H1 (cell line): ENCODE measurements around the gene C2orf76. TPM values are rescaled to one million over a fixed set of nuclear protein-coding genes. Genes with fewer than 3 reads are reported as not detected.

Source experiments
- CTCF ChIA-PET: fragments of 300-600 bp; sonication (Branson Sonifier 250); formaldehyde crosslinking; loops from one replicate; lab custom pipeline; 2021; ENCODE audit not compliant: partially characterized antibody; lab: Charles Lee
- POLR2A ChIA-PET: fragments of 300-600 bp; sonication (Branson Sonifier 250); formaldehyde crosslinking; loops from one replicate; lab custom pipeline; 2021; ENCODE audit warnings: inconsistent platforms; ENCODE audit not compliant: partially characterized antibody; lab: Charles Lee
- DNase-seq, 2 experiments: peaks; one replicate each; pipeline versions ENCODE4 v3.0.0 to v3.0.0-alpha.2; 2010 to 2022; ENCODE audit warnings: low spot score in 2 of 2, low read depth in 1 of 2, mixed read lengths in 1 of 2
- FAIRE-seq: peaks from 2 replicates; lab custom pipeline; 2011; peaks lifted over from hg19 to GRCh38; lab: Jason Lieb, UNC
- H2AFZ ChIP-seq: 2 replicates; pipeline ENCODE4 v1.8.1; 2012; ENCODE audit warnings: low read length, inconsistent platforms
- H2AK5ac ChIP-seq: 2 replicates; pipeline ENCODE4 v1.6.1; 2013; ENCODE audit warnings: low read depth, low read length
- H2BK120ac ChIP-seq: replicated peaks from 2 replicates; pipeline ENCODE3; 2013; ENCODE audit warnings: low read depth, low read length, inconsistent platforms
- H2BK12ac ChIP-seq: 2 replicates; pipeline ENCODE4 v1.6.1; 2013; ENCODE audit warnings: low read depth, low read length
- H2BK15ac ChIP-seq: 2 replicates; pipeline ENCODE4 v1.6.1; 2013; ENCODE audit warnings: low read length
- H2BK20ac ChIP-seq: 2 replicates; pipeline ENCODE4 v1.6.1; 2013; ENCODE audit warnings: low read length
- H2BK5ac ChIP-seq: 2 replicates; pipeline ENCODE4 v1.6.1; 2013; ENCODE audit warnings: low read depth, low read length
- H3K14ac ChIP-seq: 2 replicates; pipeline ENCODE4 v1.6.1; 2013; ENCODE audit warnings: inconsistent platforms; ENCODE audit not compliant: insufficient read length
- H3K18ac ChIP-seq: 2 replicates; pipeline ENCODE4 v1.6.1; 2013; ENCODE audit warnings: low read length; ENCODE audit errors: extremely low read depth
- H3K23ac ChIP-seq: 2 replicates; pipeline ENCODE4 v1.6.1; 2013; ENCODE audit warnings: inconsistent platforms; ENCODE audit not compliant: insufficient read length
- H3K23me2 ChIP-seq: 2 replicates; pipeline ENCODE4 v1.6.1; 2013; ENCODE audit warnings: low read depth, low read length
- H3K27ac ChIP-seq: 2 replicates; pipeline ENCODE4 v1.6.1; 2011; ENCODE audit warnings: low read depth, low read length, inconsistent platforms
- H3K27me3 ChIP-seq, 4 experiments: replicated peaks in 1 of 4; 1 replicate in 1 of 4; 2 replicates in 3 of 4; pipeline versions ENCODE4 v1.6.1 to v1.8.1; 2011 to 2013; ENCODE audit warnings: low read length in 3 of 4, mild to moderate bottlenecking in 3 of 4, inconsistent platforms in 2 of 4, mixed read lengths in 2 of 4, moderate library complexity in 1 of 4; ENCODE audit not compliant: control insufficient read depth in 3 of 4, insufficient read depth in 3 of 4; ENCODE audit errors: extremely low read depth in 1 of 4
- H3K36me3 ChIP-seq, 4 experiments: 2 replicates each; pipeline versions ENCODE4 v1.6.1 to v1.8.1; 2011 to 2013; ENCODE audit warnings: mild to moderate bottlenecking in 4 of 4, low read length in 3 of 4, moderate library complexity in 2 of 4, control low read depth in 1 of 4, inconsistent platforms in 1 of 4; ENCODE audit not compliant: insufficient read depth in 4 of 4, control insufficient read depth in 2 of 4
- H3K4ac ChIP-seq: replicated peaks from 2 replicates; pipeline ENCODE3; 2013; ENCODE audit warnings: low read length, low read depth, mixed read lengths, inconsistent platforms; ENCODE audit not compliant: insufficient read length
- H3K4me1 ChIP-seq, 4 experiments: replicated peaks in 1 of 4; 1 replicate in 1 of 4; 2 replicates in 3 of 4; pipeline versions ENCODE4 v1.6.1 to v1.8.1; 2011 to 2013; ENCODE audit warnings: low read length in 3 of 4, inconsistent platforms in 2 of 4, mixed read lengths in 1 of 4; ENCODE audit not compliant: insufficient read depth in 4 of 4, control insufficient read depth in 3 of 4
- H3K4me2 ChIP-seq, 2 experiments: 2 replicates each; pipeline versions ENCODE4 v1.6.1 to v1.8.1; 2011 to 2013; ENCODE audit warnings: low read depth in 2 of 2, low read length in 2 of 2, control low read depth in 1 of 2, inconsistent platforms in 1 of 2, mild to moderate bottlenecking in 1 of 2; ENCODE audit not compliant: insufficient read depth in 1 of 2
- H3K4me3 ChIP-seq, 4 experiments: fragments of 200-600, 300-600 bp in 1 of 4; sonication (generic), shearing (Covaris generic), sonication (Bioruptor Twin) in 1 of 4; 2 replicates each; pipeline versions ENCODE4 v1.5.1 to v1.8.1; 2011 to 2016; ENCODE audit warnings: low read length in 4 of 4, low read depth in 3 of 4, control low read depth in 2 of 4, inconsistent platforms in 2 of 4, mild to moderate bottlenecking in 2 of 4, mixed read lengths in 1 of 4, moderate library complexity in 1 of 4; ENCODE audit not compliant: insufficient read depth in 2 of 4; ENCODE audit errors: extremely low read depth in 1 of 4
- H3K56ac ChIP-seq: replicated peaks from 2 replicates; pipeline ENCODE3; 2013; ENCODE audit warnings: low read depth, mild to moderate bottlenecking, mixed read lengths, low read length, inconsistent platforms; ENCODE audit not compliant: insufficient read length
- H3K79me1 ChIP-seq: 2 replicates; pipeline ENCODE4 v1.6.1; 2013; ENCODE audit warnings: low read depth, low read length, control low read depth
- H3K79me2 ChIP-seq, 2 experiments: 2 replicates each; pipeline versions ENCODE4 v1.6.1 to v1.8.1; 2012 to 2013; ENCODE audit warnings: low read length in 2 of 2, mild to moderate bottlenecking in 2 of 2, inconsistent platforms in 1 of 2; ENCODE audit not compliant: insufficient read depth in 2 of 2, control insufficient read depth in 1 of 2
- H3K9ac ChIP-seq, 4 experiments: replicated peaks in 1 of 4; 1 replicate in 1 of 4; 2 replicates in 3 of 4; pipeline versions ENCODE4 v1.6.1 to v1.8.1; 2011 to 2013; ENCODE audit warnings: low read depth in 3 of 4, low read length in 3 of 4, control low read depth in 2 of 4, mild to moderate bottlenecking in 2 of 4, moderate library complexity in 2 of 4, inconsistent platforms in 1 of 4; ENCODE audit errors: extremely low read depth in 1 of 4
- H3K9me3 ChIP-seq, 2 experiments: 2 replicates each; pipeline versions ENCODE4 v1.6.1 to v1.8.1; 2012 to 2013; ENCODE audit warnings: mild to moderate bottlenecking in 2 of 2, moderate library complexity in 2 of 2, control low read depth in 1 of 2, inconsistent platforms in 1 of 2, low read depth in 1 of 2, low read length in 1 of 2, mixed read lengths in 1 of 2; ENCODE audit not compliant: insufficient read depth in 2 of 2
- H4K20me1 ChIP-seq, 2 experiments: replicated peaks in 1 of 2; 2 replicates each; pipeline versions ENCODE3 to v1.8.1; 2011 to 2013; ENCODE audit warnings: inconsistent platforms in 2 of 2, low read length in 2 of 2, mild to moderate bottlenecking in 1 of 2; ENCODE audit not compliant: insufficient read depth in 2 of 2, control insufficient read depth in 1 of 2
- H4K5ac ChIP-seq: 2 replicates; pipeline ENCODE4 v1.6.1; 2013; ENCODE audit warnings: low read length, low read depth, mixed read lengths, inconsistent platforms; ENCODE audit not compliant: insufficient read length
- H4K8ac ChIP-seq: 2 replicates; pipeline ENCODE4 v1.8.0; 2013; ENCODE audit warnings: mild to moderate bottlenecking, moderate library complexity, low read length, inconsistent platforms; ENCODE audit not compliant: insufficient read depth; ENCODE audit errors: extremely low read depth
- H4K91ac ChIP-seq: replicated peaks from 2 replicates; pipeline ENCODE3; 2013; ENCODE audit warnings: low read length, mixed read lengths, inconsistent platforms; ENCODE audit not compliant: insufficient read length
- ATF2 ChIP-seq: IDR thresholded peaks from 2 replicates; pipeline ENCODE4 v1.6.1; 2012; ENCODE audit warnings: low read length, inconsistent platforms
- CHD2 ChIP-seq: IDR thresholded peaks from 2 replicates; pipeline ENCODE4 v1.6.1; 2012; ENCODE audit warnings: low read length, improper control_type of control experiment
- EZH2 ChIP-seq: fragments of 200-600 bp; sonication (generic); IDR thresholded peaks from 2 replicates; pipeline ENCODE4 v1.7.1; 2012; ENCODE audit warnings: low read depth, mild to moderate bottlenecking, moderate library complexity, low read length, inconsistent platforms; ENCODE audit not compliant: severe bottlenecking
- KDM5A ChIP-seq: fragments of 200-600 bp; IDR thresholded peaks from 2 replicates; pipeline ENCODE4 v1.7.1; 2012; ENCODE audit warnings: mild to moderate bottlenecking, low read length, inconsistent platforms, mixed read lengths
- SAP30 ChIP-seq: fragments of 300-600 bp; sonication (generic); IDR thresholded peaks from 2 replicates; pipeline ENCODE4 v1.7.1; 2012; ENCODE audit warnings: low read length, moderate library complexity, mild to moderate bottlenecking, inconsistent platforms; ENCODE audit not compliant: insufficient read depth, insufficient replicate concordance
- WGBS, 2 experiments: shearing (Covaris generic) in 1 of 2; methylation state at CpG; one replicate each; pipeline versions ENCODE4 v1.1.6 to v1.1.7; 2013 to 2015; ENCODE audit warnings: low lambda C conversion rate in 2 of 2, mixed read lengths in 2 of 2, inconsistent platforms in 1 of 2, low coverage in 1 of 2, missing lambda C conversion rate in 1 of 2; ENCODE audit not compliant: insufficient replicate concordance in 2 of 2, insufficient coverage in 1 of 2, insufficient read length in 1 of 2; ENCODE audit errors: extremely low coverage in 1 of 2, missing lambda C conversion rate in 1 of 2; 5-methylcytosine and 5-hydroxymethylcytosine counted together
- polyA plus RNA-seq, 7 experiments: library from polyadenylated mRNA; depleted of rRNA in 3 of 7; stranded (reverse) in 5 of 7; unstranded in 2 of 7; fragments of >200 nt in 5 of 7; fragments of 200-250 nt in 2 of 7; gene quantifications; 1 replicate in 5 of 7; 2 replicates in 1 of 7; 4 replicates in 1 of 7; pipeline versions ENCODE4 v1.2.1 to v1.2.3, GENCODE V29; 2011 to 2013; ENCODE audit warnings: missing spikeins in 2 of 7, mixed read lengths in 2 of 7
- total RNA-seq: library from RNA; stranded (reverse); fragmentation: NEBNext Ultra II Directional; extraction: Animal tissue kit (Norgen Biotek cat#: 25700); gene quantifications from 2 replicates; pipeline ENCODE4 v1.2.1, GENCODE V29; 2021

The C2orf76 gene
- total and polyA plus RNA-seq, 2 of the 8 experiments (the other 6 are each of a cell fraction or from before 2014, with no cell fraction given), result 4.4 to 5.0 TPM

GRCh38 chr2:119286661-119287060 lies 80.0 kb downstream of the C2orf76 start:
- no peak for FAIRE-seq
- Histone ChIP-seq H4K8ac (no peak overlapping the region), H3K14ac (no peak overlapping the region)
- TF ChIP-seq SAP30, result no peak
- no peak for TF ChIP-seq ATF2
- no peak for TF ChIP-seq KDM5A
- no peak for TF ChIP-seq CHD2
- TF ChIP-seq EZH2, result no peak
- TF ChIP-seq, all 59 proteins: peak for 0
- Histone ChIP-seq H3K27me3 (no peaks in the 10 kb centered on the region), H3K4me1 (peaks cover 0 to 2% (median 0%) of the 10 kb centered on the region in 4 experiments; a peak in 2 of 7 replicates), H3K36me3 (no peaks in the 10 kb centered on the region), H3K18ac (no peak overlapping the region), H3K56ac (no peak overlapping the region), H2BK5ac (no peak overlapping the region), H3K4ac (no peak overlapping the region), H3K4me3 (no peak overlapping the region), H2BK15ac (no peak overlapping the region), H3K79me2 (no peaks in the 10 kb centered on the region), H2BK12ac (no peak overlapping the region), H3K23ac (no peak overlapping the region), H2BK20ac (no peak overlapping the region), H2AK5ac (no peak overlapping the region), H4K5ac (no peak overlapping the region), H3K79me1 (no peaks in the 10 kb centered on the region), H2BK120ac (no peak overlapping the region), H2AFZ (no peak overlapping the region), H3K4me2 (no peak overlapping the region), H4K91ac (no peak overlapping the region), H3K9ac (no peak overlapping the region; a peak in 2 of 7 replicates), H3K23me2 (no peaks in the 10 kb centered on the region), H3K27ac (no peak overlapping the region), H4K20me1 (peaks cover 0 to 2% of the 10 kb centered on the region in 2 experiments), H3K9me3 (no peaks in the 10 kb centered on the region)
- POLR2A ChIA-PET, result no interaction called here
- CTCF ChIA-PET, result interaction anchor here (0.5 to 1.5 kb wide), 9 partner anchors 12 to 374 kb away, joined by 3 to 4 read pairs (median 4); no protein-coding TSS in a partner anchor
- DNase-seq, result no peak
- WGBS, 2 experiments, result 90% methylated on average over 8 of the region's 8 CpGs; no CpG with 5 or more reads in 1 of the 2 experiments
